ENCODE results near the gene VPS35L.

VPS35L gene

GRCh38 chr16:19555186-19555937 is at the start of gene VPS35L:
Gene VPS35L, plus strand, starts transcription at chr16:19555703. Its CDS starts 27 bp downstream, at chr16:19555730.
- peak within 1 kb of the TSS; percentile 89 for H3K4me3 ChIP-seq (ENCODE audit: low read depth, low read length)
- in situ Hi-C loops (cut with HindIII; ENCODE audit: low sequenced_read_pairs) = no loop called here
- DNase-seq (ENCODE audit: low read depth) = peak; percentile 99
- TF ChIP-seq CTCF (IDR thresholded peaks at IDR 0.05; ENCODE audit: low read depth, low read length, missing control alignments) = peak; percentile 72

GRCh38 chr16:19506965-19507364 is 48.5 kb upstream of the VPS35L start:
- in situ Hi-C loops (cut with HindIII; ENCODE audit: low sequenced_read_pairs) = no loop called here
- H3K4me3 ChIP-seq (ENCODE audit: low read depth, low read length) = no peak overlapping the region
- no peak for TF ChIP-seq CTCF (IDR thresholded peaks at IDR 0.05; ENCODE audit: low read depth, low read length, missing control alignments)
- no peak for DNase-seq (ENCODE audit: low read depth)

- no peak overlapping the region for H3K4me3 ChIP-seq (ENCODE audit: low read depth, low read length)
- in situ Hi-C loops (cut with HindIII; ENCODE audit: low sequenced_read_pairs) = no loop called here
- no peak for DNase-seq (ENCODE audit: low read depth)
- no peak for TF ChIP-seq CTCF (IDR thresholded peaks at IDR 0.05; ENCODE audit: low read depth, low read length, missing control alignments)
These were observed 47.6 kb upstream of the VPS35L start for GRCh38 chr16:19507867-19508266.

- no peak overlapping the region for H3K4me3 ChIP-seq (ENCODE audit: low read depth, low read length)
- no peak for DNase-seq (ENCODE audit: low read depth)
- in situ Hi-C loops (cut with HindIII; ENCODE audit: low sequenced_read_pairs) = loop anchor here (10.0 kb wide), 1 partner anchor 347 kb away; the partner anchor contains the start of gene SYT17
- TF ChIP-seq CTCF (IDR thresholded peaks at IDR 0.05; ENCODE audit: low read depth, low read length, missing control alignments) = no peak
These were observed 43.2 kb upstream of the VPS35L start for GRCh38 chr16:19512297-19512696.

- no peak overlapping the region for H3K4me3 ChIP-seq (ENCODE audit: low read depth, low read length)
- in situ Hi-C loops (cut with HindIII; ENCODE audit: low sequenced_read_pairs) = loop anchor here (10.0 kb wide), 1 partner anchor 349 kb away; the partner anchor contains the start of gene SYT17
- no peak for TF ChIP-seq CTCF (IDR thresholded peaks at IDR 0.05; ENCODE audit: low read depth, low read length, missing control alignments)
- DNase-seq (ENCODE audit: low read depth) = no peak
These were observed 42.0 kb upstream of the VPS35L start for GRCh38 chr16:19513377-19514053.

- no peak overlapping the region for H3K4me3 ChIP-seq (ENCODE audit: low read depth, low read length)
- TF ChIP-seq CTCF (IDR thresholded peaks at IDR 0.05; ENCODE audit: low read depth, low read length, missing control alignments) = no peak
- in situ Hi-C loops (cut with HindIII; ENCODE audit: low sequenced_read_pairs) = loop anchor here (10.0 kb wide), 1 partner anchor 351 kb away; the partner anchor contains the start of gene SYT17
- DNase-seq (ENCODE audit: low read depth) = no peak
These were observed 39.7 kb upstream of the VPS35L start for GRCh38 chr16:19515757-19516156.
